Ramos (cell line): ENCODE data around the gene HS1BP3.

Source experiments
- in situ Hi-C: fragments of 300-500 bp; cut with MboI; formaldehyde crosslinking; loops from one replicate; pipeline ENCODE4 v1.14.3; 2022; ENCODE audit warnings: low sequenced_read_pairs; ENCODE audit not compliant: unreplicated experiment

Gene HS1BP3

GRCh38 chr2:20648831-20649230 lies 2.1 kb downstream of the HS1BP3 start:
- in situ Hi-C loops = loop anchor here (25.0 kb wide), 1 partner anchor 412 kb away; the partner anchor contains the start of gene SDC1

- in situ Hi-C loops = loop anchor here (25.0 kb wide), 1 partner anchor 411 kb away; the partner anchor contains the start of gene SDC1
Observed at GRCh38 chr2:20648206-20648605, 2.7 kb downstream of the HS1BP3 start.

GRCh38 chr2:20647738-20648137 lies 3.2 kb downstream of the HS1BP3 start:
- in situ Hi-C loops = loop anchor here (25.0 kb wide), 1 partner anchor 410 kb away; the partner anchor contains the start of gene SDC1

GRCh38 chr2:20647211-20647610 lies 3.7 kb downstream of the HS1BP3 start:
- in situ Hi-C loops = loop anchor here (25.0 kb wide), 1 partner anchor 410 kb away; the partner anchor contains the start of gene SDC1

- in situ Hi-C loops = loop anchor here (25.0 kb wide), 1 partner anchor 409 kb away; the partner anchor contains the start of gene SDC1
Observed at GRCh38 chr2:20646446-20646845, 4.5 kb downstream of the HS1BP3 start.

GRCh38 chr2:20645761-20646160 lies 5.1 kb downstream of the HS1BP3 start:
- in situ Hi-C loops = loop anchor here (25.0 kb wide), 1 partner anchor 408 kb away; the partner anchor contains the start of gene SDC1

GRCh38 chr2:20645301-20645701 lies 5.6 kb downstream of the HS1BP3 start:
- in situ Hi-C loops = loop anchor here (25.0 kb wide), 1 partner anchor 408 kb away; the partner anchor contains the start of gene SDC1

- in situ Hi-C loops = loop anchor here (25.0 kb wide), 1 partner anchor 407 kb away; the partner anchor contains the start of gene SDC1
Observed at GRCh38 chr2:20643826-20644225, 7.1 kb downstream of the HS1BP3 start.

GRCh38 chr2:20643060-20643459 lies 7.8 kb downstream of the HS1BP3 start:
- in situ Hi-C loops = loop anchor here (25.0 kb wide), 1 partner anchor 406 kb away; the partner anchor contains the start of gene SDC1

GRCh38 chr2:20642055-20642971 lies 8.6 kb downstream of the HS1BP3 start:
- in situ Hi-C loops = loop anchor here (25.0 kb wide), 1 partner anchor 405 kb away; the partner anchor contains the start of gene SDC1

- in situ Hi-C loops = loop anchor here (25.0 kb wide), 1 partner anchor 404 kb away; the partner anchor contains the start of gene SDC1
Observed at GRCh38 chr2:20641123-20641985, 9.5 kb downstream of the HS1BP3 start.

GRCh38 chr2:20640411-20641122 lies 10.3 kb downstream of the HS1BP3 start:
- in situ Hi-C loops = loop anchor here (25.0 kb wide), 1 partner anchor 403 kb away; the partner anchor contains the start of gene SDC1

GRCh38 chr2:20638646-20639430 lies 12.1 kb downstream of the HS1BP3 start:
- in situ Hi-C loops = loop anchor here (25.0 kb wide), 1 partner anchor 402 kb away; the partner anchor contains the start of gene SDC1

GRCh38 chr2:20638014-20638413 lies 12.9 kb downstream of the HS1BP3 start:
- in situ Hi-C loops = loop anchor here (25.0 kb wide), 1 partner anchor 401 kb away; the partner anchor contains the start of gene SDC1

GRCh38 chr2:20637147-20637546 lies 13.8 kb downstream of the HS1BP3 start:
- in situ Hi-C loops = loop anchor here (25.0 kb wide), 1 partner anchor 400 kb away; the partner anchor contains the start of gene SDC1

GRCh38 chr2:20635675-20636584 lies 15.0 kb downstream of the HS1BP3 start:
- in situ Hi-C loops = loop anchor here (25.0 kb wide), 1 partner anchor 399 kb away; the partner anchor contains the start of gene SDC1

GRCh38 chr2:20635113-20635510 lies 15.8 kb downstream of the HS1BP3 start:
- in situ Hi-C loops = loop anchor here (25.0 kb wide), 1 partner anchor 398 kb away; the partner anchor contains the start of gene SDC1
